Left colon (tissue), 2 donors: Measurements from ENCODE around the gene ACSF3. TPM values are rescaled to one million over a fixed set of nuclear protein-coding genes. Genes with fewer than 3 reads are reported as not detected.
"Not testable (repeated sequence)": the region's sequence is repeated elsewhere in the genome, so short reads cannot be mapped to it uniquely, and the experiment has no call there.

Experiments
- ATAC-seq: fragments of 200-7000 bp; cut with Tn5 transposase; one replicate; pipeline ENCODE4 v1.9.1; 2020; ENCODE audit warnings: mild to moderate bottlenecking, moderate library complexity
- DNase-seq, 2 donors: peaks; one replicate each; pipeline ENCODE4 v3.0.0-alpha.2; 2020
- intact Hi-C, 2 donors: fragments of 100-400 bp; cut with DNase I in 1 of 2; cut with micrococcal nuclease in 1 of 2; formaldehyde crosslinking; loops; one replicate each; pipeline versions ENCODE4 v1.11.2 to v1.14.0; 2022; cut with DNase I, micrococcal nuclease
- total RNA-seq, 2 donors: library from RNA; stranded (reverse); fragmentation: NEBNext Ultra II Directional; extraction: Animal tissue kit (Norgen Biotek cat#: 25700); gene quantifications; one replicate each; pipeline ENCODE4 v1.2.1, GENCODE V29; 2021
- donor health status: DM: no; HTN: no; CAD: no.
- donor health status: DM: yes; HTN: yes; CAD: no.

The ACSF3 gene
- total RNA-seq, 2 donors from 2014 or later: 55.6 to 62.9 TPM

- ATAC-seq: no peak
- DNase-seq: no peak
- intact Hi-C loops: no loop called here
Observed at GRCh38 chr16:89174055-89174827, 80.6 kb downstream of the ACSF3 start.

GRCh38 chr16:89174877-89175276 lies 81.2 kb downstream of the ACSF3 start:
- intact Hi-C loops: no loop called here
- DNase-seq (no peak), ATAC-seq (no peak)

- ATAC-seq (no peak), DNase-seq (no peak)
- intact Hi-C loops: no loop called here
Observed at GRCh38 chr16:89175280-89176146, 81.9 kb downstream of the ACSF3 start.

- intact Hi-C loops: no loop called here
- ATAC-seq (no peak), DNase-seq (no peak)
Observed at GRCh38 chr16:89176147-89176690, 82.6 kb downstream of the ACSF3 start.

GRCh38 chr16:89176717-89177116 lies 83.1 kb downstream of the ACSF3 start:
- ATAC-seq (no peak), DNase-seq (no peak)
- intact Hi-C loops: no loop called here

GRCh38 chr16:89177501-89177900 lies 83.8 kb downstream of the ACSF3 start:
- DNase-seq (no peak), ATAC-seq (no peak)
- intact Hi-C loops: no loop called here

- ATAC-seq (no peak), DNase-seq (no peak)
- intact Hi-C loops: no loop called here
Observed at GRCh38 chr16:89178453-89179147, 84.9 kb downstream of the ACSF3 start.

GRCh38 chr16:89179148-89179484 lies 85.5 kb downstream of the ACSF3 start:
- ATAC-seq (no peak), DNase-seq (no peak)
- intact Hi-C loops: no loop called here

- intact Hi-C loops: no loop called here
- ATAC-seq (no peak), DNase-seq (no peak)
Observed at GRCh38 chr16:89179656-89180315, 86.1 kb downstream of the ACSF3 start.

GRCh38 chr16:89183463-89183862 lies 89.8 kb downstream of the ACSF3 start:
- intact Hi-C loops: no loop called here
- ATAC-seq: peak; percentile 20
- DNase-seq: no peak

- DNase-seq: no peak
- no peak for ATAC-seq
- intact Hi-C loops: no loop called here
Observed at GRCh38 chr16:89183975-89184676, 90.5 kb downstream of the ACSF3 start.

- intact Hi-C loops: no loop called here
- ATAC-seq: peak; percentile 11
Observed at GRCh38 chr16:89184677-89184932, 91.0 kb downstream of the ACSF3 start.

GRCh38 chr16:89184933-89185794 lies 91.5 kb downstream of the ACSF3 start:
- DNase-seq (no peak), ATAC-seq (peak; percentile 12)

More at GRCh38 chr16:89184677-89184932, 91.0 kb downstream of the ACSF3 start:
- no peak for DNase-seq

GRCh38 chr16:89185887-89186592 lies 92.4 kb downstream of the ACSF3 start:
- DNase-seq, ATAC-seq, intact Hi-C loops: not testable (repeated sequence)

More at GRCh38 chr16:89184933-89185794, 91.5 kb downstream of the ACSF3 start:
- intact Hi-C loops: no loop called here

GRCh38 chr16:89186593-89187031 lies 93.0 kb downstream of the ACSF3 start:
- intact Hi-C loops, ATAC-seq, DNase-seq: not testable (repeated sequence)

- intact Hi-C loops: no loop called here
- peak; percentile 23 for ATAC-seq
- no peak for DNase-seq
Observed at GRCh38 chr16:89187032-89187769, 93.5 kb downstream of the ACSF3 start.
